ENCODE results near the gene LRIG2. TPM values are rescaled to one million over a fixed set of nuclear protein-coding genes. Genes with fewer than 3 reads are reported as not detected.

LRIG2 gene
- total and polyA plus RNA-seq, 9 of the 15 experiments (the other 6 are each of a cell fraction or from before 2014, with no cell fraction given), result 1.8 to 28.1 (median 11.5) TPM

DNA sequence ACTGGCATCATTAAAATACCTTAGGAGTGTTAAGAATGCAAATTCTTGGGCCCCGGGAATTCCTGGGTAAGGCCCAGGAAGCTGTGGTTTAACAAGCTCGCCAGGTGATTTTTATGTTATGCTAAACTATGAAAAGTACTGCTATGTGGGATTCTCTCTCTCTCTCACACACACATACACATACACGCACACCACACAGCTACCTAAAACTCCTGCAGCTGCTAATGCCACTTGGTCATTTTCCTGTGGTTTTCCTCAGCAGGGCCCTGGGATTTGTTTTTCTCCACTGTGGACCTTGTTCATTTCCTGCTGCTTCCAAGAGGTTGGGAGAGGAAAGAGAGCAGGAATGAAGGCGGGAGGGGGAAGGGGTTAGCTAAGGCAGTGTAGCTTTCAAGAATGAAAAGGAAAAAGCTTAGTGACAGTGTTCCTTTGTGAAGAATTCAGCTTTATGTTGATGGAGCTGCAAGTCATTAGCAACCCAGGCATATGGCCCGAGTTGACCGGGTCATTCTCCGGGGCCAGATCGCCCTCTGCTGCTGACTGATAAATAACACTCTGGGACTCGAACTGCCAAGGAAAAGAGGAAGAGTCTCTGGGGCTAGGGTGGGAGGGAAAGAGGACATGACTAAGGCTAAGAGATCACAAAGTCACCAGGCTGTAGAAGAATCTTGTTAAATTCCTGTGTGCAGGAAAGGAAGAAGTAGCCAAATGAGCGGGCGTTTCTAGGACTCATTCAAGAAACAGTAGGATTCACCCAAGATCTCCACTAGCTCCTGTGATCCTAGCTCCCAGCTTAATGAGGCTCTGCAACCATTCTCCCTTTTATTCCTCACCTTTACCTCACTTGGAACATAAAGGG, 30.5 kb upstream of the LRIG2 start (continued):
- TF ChIP-seq, protein P1, sequence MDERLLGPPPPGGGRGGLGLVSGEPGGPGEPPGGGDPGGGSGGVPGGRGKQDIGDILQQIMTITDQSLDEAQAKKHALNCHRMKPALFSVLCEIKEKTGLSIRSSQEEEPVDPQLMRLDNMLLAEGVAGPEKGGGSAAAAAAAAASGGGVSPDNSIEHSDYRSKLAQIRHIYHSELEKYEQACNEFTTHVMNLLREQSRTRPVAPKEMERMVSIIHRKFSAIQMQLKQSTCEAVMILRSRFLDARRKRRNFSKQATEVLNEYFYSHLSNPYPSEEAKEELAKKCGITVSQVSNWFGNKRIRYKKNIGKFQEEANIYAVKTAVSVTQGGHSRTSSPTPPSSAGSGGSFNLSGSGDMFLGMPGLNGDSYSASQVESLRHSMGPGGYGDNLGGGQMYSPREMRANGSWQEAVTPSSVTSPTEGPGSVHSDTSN (CRISPR knock-in tag; IDR thresholded peaks at IDR 0.05; ENCODE audit: low read depth), result no peak
- TF ChIP-seq, protein P1 (tag; conservative IDR thresholded peaks at IDR 0.05; ENCODE audit: low read depth), result 0 out of 2 replicates have a peak, but pooled peaks have one; percentile 23
- TF ChIP-seq SRSF3 (IDR thresholded peaks at IDR 0.05; ENCODE audit: insufficient read depth, low read length) (no peak), HMGN3 (IDR thresholded peaks at IDR 0.05; ENCODE audit: borderline replicate concordance, extremely low read depth, insufficient read length, low read depth, low read length) (no peak), MTA1 (IDR thresholded peaks at IDR 0.05; ENCODE audit: borderline replicate concordance) (peak; percentile 20; the same call in 1 of the 2 replicates), ZNF146 (CRISPR knock-in tag; IDR thresholded peaks at IDR 0.05; ENCODE audit: unreplicated experiment) (no peak), NRF1 (conservative IDR thresholded peaks at IDR 0.05 in 1 of 2, IDR thresholded peaks at IDR 0.05 in 1 of 2) (0 out of 4 replicates have a peak, but pooled peaks of 1 of the 2 experiments have one; percentile 9), ZNF551 (CRISPR knock-in tag; IDR thresholded peaks at IDR 0.05) (no peak), ZNF644 (tag; IDR thresholded peaks at IDR 0.05; ENCODE audit: low read depth) (no peak), NONO (IDR thresholded peaks at IDR 0.05; ENCODE audit: low read depth in 2 of 2, low read length in 1 of 2) (0 out of 4 replicates have a peak, but pooled peaks of 1 of the 2 experiments have one; percentile 24), ZNF444 (CRISPR knock-in tag; IDR thresholded peaks at IDR 0.05) (no peak), NCOA4 (IDR thresholded peaks at IDR 0.05; ENCODE audit: partially characterized antibody) (no peak)
- TF ChIP-seq, protein P2, sequence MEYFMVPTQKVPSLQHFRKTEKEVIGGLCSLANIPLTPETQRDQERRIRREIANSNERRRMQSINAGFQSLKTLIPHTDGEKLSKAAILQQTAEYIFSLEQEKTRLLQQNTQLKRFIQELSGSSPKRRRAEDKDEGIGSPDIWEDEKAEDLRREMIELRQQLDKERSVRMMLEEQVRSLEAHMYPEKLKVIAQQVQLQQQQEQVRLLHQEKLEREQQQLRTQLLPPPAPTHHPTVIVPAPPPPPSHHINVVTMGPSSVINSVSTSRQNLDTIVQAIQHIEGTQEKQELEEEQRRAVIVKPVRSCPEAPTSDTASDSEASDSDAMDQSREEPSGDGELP (CRISPR knock-in tag; IDR thresholded peaks at IDR 0.05; ENCODE audit: borderline replicate concordance), result peak; percentile 48
- TF ChIP-seq, protein P3, sequence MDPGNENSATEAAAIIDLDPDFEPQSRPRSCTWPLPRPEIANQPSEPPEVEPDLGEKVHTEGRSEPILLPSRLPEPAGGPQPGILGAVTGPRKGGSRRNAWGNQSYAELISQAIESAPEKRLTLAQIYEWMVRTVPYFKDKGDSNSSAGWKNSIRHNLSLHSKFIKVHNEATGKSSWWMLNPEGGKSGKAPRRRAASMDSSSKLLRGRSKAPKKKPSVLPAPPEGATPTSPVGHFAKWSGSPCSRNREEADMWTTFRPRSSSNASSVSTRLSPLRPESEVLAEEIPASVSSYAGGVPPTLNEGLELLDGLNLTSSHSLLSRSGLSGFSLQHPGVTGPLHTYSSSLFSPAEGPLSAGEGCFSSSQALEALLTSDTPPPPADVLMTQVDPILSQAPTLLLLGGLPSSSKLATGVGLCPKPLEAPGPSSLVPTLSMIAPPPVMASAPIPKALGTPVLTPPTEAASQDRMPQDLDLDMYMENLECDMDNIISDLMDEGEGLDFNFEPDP (CRISPR knock-in tag; IDR thresholded peaks at IDR 0.05), result no peak
- TF ChIP-seq, protein P4, sequence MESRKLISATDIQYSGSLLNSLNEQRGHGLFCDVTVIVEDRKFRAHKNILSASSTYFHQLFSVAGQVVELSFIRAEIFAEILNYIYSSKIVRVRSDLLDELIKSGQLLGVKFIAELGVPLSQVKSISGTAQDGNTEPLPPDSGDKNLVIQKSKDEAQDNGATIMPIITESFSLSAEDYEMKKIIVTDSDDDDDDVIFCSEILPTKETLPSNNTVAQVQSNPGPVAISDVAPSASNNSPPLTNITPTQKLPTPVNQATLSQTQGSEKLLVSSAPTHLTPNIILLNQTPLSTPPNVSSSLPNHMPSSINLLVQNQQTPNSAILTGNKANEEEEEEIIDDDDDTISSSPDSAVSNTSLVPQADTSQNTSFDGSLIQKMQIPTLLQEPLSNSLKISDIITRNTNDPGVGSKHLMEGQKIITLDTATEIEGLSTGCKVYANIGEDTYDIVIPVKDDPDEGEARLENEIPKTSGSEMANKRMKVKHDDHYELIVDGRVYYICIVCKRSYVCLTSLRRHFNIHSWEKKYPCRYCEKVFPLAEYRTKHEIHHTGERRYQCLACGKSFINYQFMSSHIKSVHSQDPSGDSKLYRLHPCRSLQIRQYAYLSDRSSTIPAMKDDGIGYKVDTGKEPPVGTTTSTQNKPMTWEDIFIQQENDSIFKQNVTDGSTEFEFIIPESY (CRISPR knock-in tag; IDR thresholded peaks at IDR 0.05), result peak; percentile 48
- TF ChIP-seq, protein P5, sequence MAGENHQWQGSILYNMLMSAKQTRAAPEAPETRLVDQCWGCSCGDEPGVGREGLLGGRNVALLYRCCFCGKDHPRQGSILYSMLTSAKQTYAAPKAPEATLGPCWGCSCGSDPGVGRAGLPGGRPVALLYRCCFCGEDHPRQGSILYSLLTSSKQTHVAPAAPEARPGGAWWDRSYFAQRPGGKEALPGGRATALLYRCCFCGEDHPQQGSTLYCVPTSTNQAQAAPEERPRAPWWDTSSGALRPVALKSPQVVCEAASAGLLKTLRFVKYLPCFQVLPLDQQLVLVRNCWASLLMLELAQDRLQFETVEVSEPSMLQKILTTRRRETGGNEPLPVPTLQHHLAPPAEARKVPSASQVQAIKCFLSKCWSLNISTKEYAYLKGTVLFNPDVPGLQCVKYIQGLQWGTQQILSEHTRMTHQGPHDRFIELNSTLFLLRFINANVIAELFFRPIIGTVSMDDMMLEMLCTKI (IDR thresholded peaks at IDR 0.05; ENCODE audit: partially characterized antibody), result no peak
